ENCODE results near the gene MATK.

- TF ChIP-seq CTCF (IDR thresholded peaks at IDR 0.05) (no peak), ZFX (IDR thresholded peaks at IDR 0.05; ENCODE audit: borderline replicate concordance) (no peak)
Measured at GRCh38 chr19:3785451-3785937, 687 bp downstream of the MATK start.

Data from 22Rv1 (cell line).